OCI-LY1 (cell line): ENCODE measurements around the gene STAT5B.

ENCODE experiments used
- H2AFZ ChIP-seq: fragments of 200-600 bp; sonication (generic), shearing (Covaris generic); 2 replicates; pipeline ENCODE4 v1.6.0; 2014; ENCODE audit warnings: antibody characterized with exemption, mild to moderate bottlenecking, low read length
- H3F3A ChIP-seq: fragments of 200-600 bp; sonication (generic), shearing (Covaris generic); 2 replicates; pipeline ENCODE4 v1.6.0; 2014; ENCODE audit warnings: mild to moderate bottlenecking, antibody characterized with exemption, low read length, moderate library complexity; ENCODE audit not compliant: insufficient read depth
- H3K27ac ChIP-seq: fragments of 200-600 bp; sonication (generic); 2 replicates; pipeline ENCODE4 v1.5.1; 2014; ENCODE audit warnings: low read length, mixed run types, mild to moderate bottlenecking, low read depth; ENCODE audit not compliant: poor library complexity, severe bottlenecking
- H3K27me3 ChIP-seq: fragments of 200-600 bp; sonication (generic); 2 replicates; pipeline ENCODE4 v1.6.0; 2014; ENCODE audit warnings: antibody characterized with exemption, mild to moderate bottlenecking, low read length, moderate library complexity; ENCODE audit not compliant: insufficient read depth
- H3K36me3 ChIP-seq: fragments of 200-600 bp; sonication (generic); 2 replicates; pipeline ENCODE4 v1.6.1; 2014; ENCODE audit warnings: mild to moderate bottlenecking, antibody characterized with exemption, low read length, moderate library complexity, mixed read lengths; ENCODE audit not compliant: insufficient read depth
- H3K4me1 ChIP-seq: fragments of 200-600 bp; sonication (generic); 2 replicates; pipeline ENCODE4 v1.5.1; 2014; ENCODE audit warnings: mild to moderate bottlenecking, low read length, moderate library complexity; ENCODE audit not compliant: insufficient read depth, severe bottlenecking
- H3K4me2 ChIP-seq: fragments of 200-600 bp; sonication (generic), shearing (Covaris generic); 2 replicates; pipeline ENCODE4 v1.6.1; 2014; ENCODE audit warnings: low read length
- H3K4me3 ChIP-seq: fragments of 200-600 bp; sonication (generic); 2 replicates; pipeline ENCODE4 v1.5.1; 2014; ENCODE audit warnings: low read length, low read depth, mild to moderate bottlenecking, mixed read lengths; ENCODE audit not compliant: poor library complexity, severe bottlenecking
- H3K79me2 ChIP-seq: fragments of 200-600 bp; shearing (Covaris generic); 2 replicates; pipeline ENCODE4 v1.6.1; 2016; ENCODE audit warnings: mixed run types, low read length, mixed read lengths; ENCODE audit not compliant: insufficient read depth
- H3K9ac ChIP-seq: fragments of 200-600 bp; sonication (generic), shearing (Covaris generic); 2 replicates; pipeline ENCODE4 v1.6.1; 2014; ENCODE audit warnings: mild to moderate bottlenecking, low read length, mixed read lengths
- H3K9me2 ChIP-seq: fragments of 200-600 bp; sonication (generic), shearing (Covaris generic); 2 replicates; pipeline ENCODE4 v1.6.1; 2014; ENCODE audit warnings: low read depth, mild to moderate bottlenecking, low read length, mixed read lengths
- H3K9me3 ChIP-seq: fragments of 200-600 bp; shearing (Covaris generic); 2 replicates; pipeline ENCODE4 v1.6.1; 2014; ENCODE audit warnings: low read length, mixed read lengths
- H4K20me1 ChIP-seq: fragments of 200-600 bp; sonication (generic), shearing (Covaris generic); 2 replicates; pipeline ENCODE4 v1.6.0; 2016; ENCODE audit warnings: mild to moderate bottlenecking, low read length; ENCODE audit not compliant: insufficient read depth
- CTCF ChIP-seq: fragments of 200-600 bp; sonication (generic), shearing (Covaris generic); IDR thresholded peaks from 2 replicates; pipeline ENCODE4 v1.5.1; 2017; ENCODE audit warnings: mild to moderate bottlenecking, antibody characterized with exemption, low read length, moderate library complexity, mixed read lengths
- EZH2 ChIP-seq: fragments of 200-600 bp; sonication (generic), shearing (Covaris generic); IDR thresholded peaks from 2 replicates; pipeline ENCODE4 v1.8.0; 2017; ENCODE audit warnings: borderline replicate concordance, mixed run types, mild to moderate bottlenecking, antibody characterized with exemption, low read length, moderate library complexity, mixed read lengths

The STAT5B gene

GRCh38 chr17:42313773-42314566 is 37.8 kb upstream of the STAT5B start:
- Histone ChIP-seq H3K36me3 (no peaks in the 10 kb centered on the region), H4K20me1 (no peaks in the 10 kb centered on the region), H3K9ac (no peak overlapping the region), H2AFZ (no peak overlapping the region), H3K4me2 (no peak overlapping the region), H3K9me3 (no peaks in the 10 kb centered on the region), H3K4me1 (peaks cover 19% of the 10 kb centered on the region), H3K27me3 (no peaks in the 10 kb centered on the region), H3K27ac (no peak overlapping the region), H3K9me2 (no peaks in the 10 kb centered on the region), H3K79me2 (no peaks in the 10 kb centered on the region), H3K4me3 (no peak overlapping the region), H3F3A (no peaks in the 10 kb centered on the region)
- TF ChIP-seq CTCF, result no peak
- TF ChIP-seq EZH2, result no peak

- H3K9me2 ChIP-seq, result no peaks in the 10 kb centered on the region
- H3K4me3 ChIP-seq, result no peak overlapping the region
- H3K27ac ChIP-seq, result no peak overlapping the region
- H3F3A ChIP-seq, result no peaks in the 10 kb centered on the region
- TF ChIP-seq CTCF, result no peak
- no peak for TF ChIP-seq EZH2
- H3K4me1 ChIP-seq, result peaks cover 19% of the 10 kb centered on the region
- no peaks in the 10 kb centered on the region for H4K20me1 ChIP-seq
- H3K9me3 ChIP-seq, result no peaks in the 10 kb centered on the region
- H3K27me3 ChIP-seq, result no peaks in the 10 kb centered on the region
- H3K79me2 ChIP-seq, result no peaks in the 10 kb centered on the region
- no peak overlapping the region for H2AFZ ChIP-seq
- no peak overlapping the region for H3K4me2 ChIP-seq
- H3K36me3 ChIP-seq, result no peaks in the 10 kb centered on the region
- H3K9ac ChIP-seq, result no peak overlapping the region
Observed at GRCh38 chr17:42313389-42313772, 37.2 kb upstream of the STAT5B start.

- Histone ChIP-seq H3K36me3 (no peaks in the 10 kb centered on the region), H3K27me3 (no peaks in the 10 kb centered on the region), H3K79me2 (no peaks in the 10 kb centered on the region), H3K4me3 (peak overlapping the region; percentile 45), H3K9me2 (no peaks in the 10 kb centered on the region), H3K4me1 (peaks cover 19% of the 10 kb centered on the region), H4K20me1 (no peaks in the 10 kb centered on the region), H3F3A (no peaks in the 10 kb centered on the region), H3K9me3 (no peaks in the 10 kb centered on the region), H2AFZ (no peak overlapping the region), H3K9ac (no peak overlapping the region; the same call in 1 of the 2 replicates), H3K4me2 (peak overlapping the region; percentile 67), H3K27ac (no peak overlapping the region)
- peak; percentile 68 for TF ChIP-seq CTCF
- no peak for TF ChIP-seq EZH2
Observed at GRCh38 chr17:42312285-42313130, 36.3 kb upstream of the STAT5B start.
